PFSK-1 (cell line): ENCODE results near the gene NANOGP8. TPM values are rescaled to one million over a fixed set of nuclear protein-coding genes. Genes with fewer than 3 reads are reported as not detected.
"Not testable (repeated sequence)": the region's sequence is repeated elsewhere in the genome, so short reads cannot be mapped to it uniquely, and the experiment has no call there.

ENCODE experiments used
- FOXP2 ChIP-seq: optimal IDR thresholded peaks from 2 replicates; pipeline ENCODE3; 2011; ENCODE audit warnings: borderline replicate concordance, control low read depth, inconsistent platforms; ENCODE audit not compliant: insufficient read depth; ENCODE audit errors: extremely low read length, extremely low read depth
- POLR2AphosphoS5 ChIP-seq: IDR thresholded peaks from 2 replicates; pipeline ENCODE4 v1.6.1; 2012; ENCODE audit warnings: low read depth, mild to moderate bottlenecking, control low read depth, low read length, moderate library complexity
- REST ChIP-seq, 2 experiments: IDR thresholded peaks; 2 replicates each; pipeline versions ENCODE4 v1.6.1 to v1.8.0; 2011 to 2012; ENCODE audit warnings: low read depth in 2 of 2, low read length in 2 of 2, control low read depth in 1 of 2, inconsistent platforms in 1 of 2, mild to moderate bottlenecking in 1 of 2, moderate library complexity in 1 of 2; ENCODE audit not compliant: insufficient read depth in 1 of 2
- SIN3A ChIP-seq: IDR thresholded peaks from 2 replicates; pipeline ENCODE4 v1.6.1; 2012; ENCODE audit warnings: mild to moderate bottlenecking, low read length, moderate library complexity, borderline replicate concordance; ENCODE audit not compliant: insufficient read depth
- TAF1 ChIP-seq: IDR thresholded peaks from 2 replicates; pipeline ENCODE4 v1.6.1; 2012; ENCODE audit warnings: low read length, control low read depth, borderline replicate concordance; ENCODE audit not compliant: insufficient read depth
- polyA plus RNA-seq: library from polyadenylated mRNA; unstranded; fragments of >200 nt; gene quantifications from one replicate; pipeline ENCODE4 v1.2.1, GENCODE V29; 2012; ENCODE audit warnings: low read depth, missing spikeins; ENCODE audit not compliant: insufficient read length

NANOGP8 gene, protein sequence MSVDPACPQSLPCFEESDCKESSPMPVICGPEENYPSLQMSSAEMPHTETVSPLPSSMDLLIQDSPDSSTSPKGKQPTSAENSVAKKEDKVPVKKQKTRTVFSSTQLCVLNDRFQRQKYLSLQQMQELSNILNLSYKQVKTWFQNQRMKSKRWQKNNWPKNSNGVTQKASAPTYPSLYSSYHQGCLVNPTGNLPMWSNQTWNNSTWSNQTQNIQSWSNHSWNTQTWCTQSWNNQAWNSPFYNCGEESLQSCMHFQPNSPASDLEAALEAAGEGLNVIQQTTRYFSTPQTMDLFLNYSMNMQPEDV
- not detected for polyA plus RNA-seq

- TF ChIP-seq FOXP2, POLR2AphosphoS5, TAF1: not testable (repeated sequence)
Measured at GRCh38 chr15:35085176-35085919, at the start of gene NANOGP8. Gene NANOGP8, minus strand, starts transcription at chr15:35085295. Its CDS starts 185 bp downstream, at chr15:35085110.

- TF ChIP-seq REST (IDR thresholded peaks at IDR 0.05; ENCODE audit: insufficient read depth in 1 of 2, low read depth in 2 of 2, low read length in 2 of 2), result no peak
- no peak for TF ChIP-seq POLR2AphosphoS5
- no peak for TF ChIP-seq TAF1
- no peak for TF ChIP-seq FOXP2
- no peak for TF ChIP-seq SIN3A
Measured at GRCh38 chr15:35134299-35134698, 49.2 kb upstream of the NANOGP8 start.

- no peak for TF ChIP-seq REST (IDR thresholded peaks at IDR 0.05; ENCODE audit: insufficient read depth in 1 of 2, low read depth in 2 of 2, low read length in 2 of 2)
- TF ChIP-seq TAF1, result no peak
- no peak for TF ChIP-seq FOXP2
- no peak for TF ChIP-seq SIN3A
- TF ChIP-seq POLR2AphosphoS5, result no peak
Measured at GRCh38 chr15:35130245-35130644, 45.1 kb upstream of the NANOGP8 start.

GRCh38 chr15:35129361-35129760 is 44.3 kb upstream of the NANOGP8 start:
- no peak for TF ChIP-seq REST (IDR thresholded peaks at IDR 0.05; ENCODE audit: insufficient read depth in 1 of 2, low read depth in 2 of 2, low read length in 2 of 2)
- no peak for TF ChIP-seq SIN3A
- TF ChIP-seq TAF1, result no peak
- TF ChIP-seq POLR2AphosphoS5, result no peak
- no peak for TF ChIP-seq FOXP2

- TF ChIP-seq FOXP2 (no peak), SIN3A (no peak), TAF1 (no peak), POLR2AphosphoS5 (no peak), REST (IDR thresholded peaks at IDR 0.05; ENCODE audit: insufficient read depth in 1 of 2, low read depth in 2 of 2, low read length in 2 of 2) (no peak)
Measured at GRCh38 chr15:35127717-35128116, 42.6 kb upstream of the NANOGP8 start.
